Prostate gland (tissue), 2 donors: ENCODE results near the gene SCLY. TPM values are rescaled to one million over a fixed set of nuclear protein-coding genes. Genes with fewer than 3 reads are reported as not detected.

ENCODE experiments used
- DNase-seq: peaks from one replicate; pipeline ENCODE4 v3.0.0-alpha.2; 2019; ENCODE audit warnings: low spot score
- H3K27ac ChIP-seq, 2 donors: fragments of 200-600 bp; sonication (generic); 2 replicates each; pipeline ENCODE4 v1.5.1; 2017 to 2019
- H3K27me3 ChIP-seq: fragments of 200-600 bp; sonication (generic); replicated peaks from 2 replicates; pipeline ENCODE4 v1.5.1; 2019; ENCODE audit not compliant: insufficient read depth
- H3K36me3 ChIP-seq, 2 donors: fragments of 200-600 bp; sonication (generic); 1 replicate in 1 of 2; 2 replicates in 1 of 2; pipeline versions ENCODE4 v1.5.1 to v1.8.1; 2017 to 2019
- H3K4me1 ChIP-seq: fragments of 200-600 bp; sonication (generic); replicated peaks from 2 replicates; pipeline ENCODE4 v1.5.1; 2019
- H3K4me3 ChIP-seq, 2 donors: fragments of 200-600 bp; sonication (generic); 2 replicates each; pipeline ENCODE4 v1.5.1; 2017 to 2019
- H3K9me3 ChIP-seq: fragments of 200-600 bp; sonication (generic); 2 replicates; pipeline ENCODE4 v1.5.1; 2017
- POLR2A ChIP-seq: fragments of 450-650 bp; IDR thresholded peaks from one replicate; pipeline ENCODE4 v1.6.1; 2016; ENCODE audit warnings: antibody characterized with exemption, mild to moderate bottlenecking
- POLR2AphosphoS5 ChIP-seq: sonication (generic); formaldehyde crosslinking; IDR thresholded peaks from one replicate; pipeline ENCODE4 v1.6.1; 2017; ENCODE audit warnings: antibody characterized with exemption
- WGBS: methylation state at CpG from one replicate; pipeline ENCODE4 v1.1.5; 2018; 5-methylcytosine and 5-hydroxymethylcytosine counted together
- intact Hi-C: fragments of 100-400 bp; cut with DNase I; formaldehyde crosslinking; loops from one replicate; pipeline ENCODE4 v1.14.2; 2022
- total RNA-seq, 2 donors: library from RNA; depleted of rRNA; stranded (reverse); fragments of >200 nt; gene quantifications; one replicate each; pipeline ENCODE4 v1.1.0, GENCODE V29; 2016
- TF ChIP-seq, protein P1 (sequence below), 4 experiments: fragments of 200-600 bp in 2 of 4; fragments of 450-650 bp in 2 of 4; sonication (generic) in 2 of 4; IDR thresholded peaks; 1 replicate in 3 of 4; 2 replicates in 1 of 4; pipeline ENCODE4 v1.5.1; 2016 to 2019; ENCODE audit warnings: antibody characterized with exemption in 4 of 4, mild to moderate bottlenecking in 2 of 4, moderate library complexity in 2 of 4

SCLY gene
- total RNA-seq, 2 donors from 2014 or later: 11.5 to 16.1 TPM

DNA sequence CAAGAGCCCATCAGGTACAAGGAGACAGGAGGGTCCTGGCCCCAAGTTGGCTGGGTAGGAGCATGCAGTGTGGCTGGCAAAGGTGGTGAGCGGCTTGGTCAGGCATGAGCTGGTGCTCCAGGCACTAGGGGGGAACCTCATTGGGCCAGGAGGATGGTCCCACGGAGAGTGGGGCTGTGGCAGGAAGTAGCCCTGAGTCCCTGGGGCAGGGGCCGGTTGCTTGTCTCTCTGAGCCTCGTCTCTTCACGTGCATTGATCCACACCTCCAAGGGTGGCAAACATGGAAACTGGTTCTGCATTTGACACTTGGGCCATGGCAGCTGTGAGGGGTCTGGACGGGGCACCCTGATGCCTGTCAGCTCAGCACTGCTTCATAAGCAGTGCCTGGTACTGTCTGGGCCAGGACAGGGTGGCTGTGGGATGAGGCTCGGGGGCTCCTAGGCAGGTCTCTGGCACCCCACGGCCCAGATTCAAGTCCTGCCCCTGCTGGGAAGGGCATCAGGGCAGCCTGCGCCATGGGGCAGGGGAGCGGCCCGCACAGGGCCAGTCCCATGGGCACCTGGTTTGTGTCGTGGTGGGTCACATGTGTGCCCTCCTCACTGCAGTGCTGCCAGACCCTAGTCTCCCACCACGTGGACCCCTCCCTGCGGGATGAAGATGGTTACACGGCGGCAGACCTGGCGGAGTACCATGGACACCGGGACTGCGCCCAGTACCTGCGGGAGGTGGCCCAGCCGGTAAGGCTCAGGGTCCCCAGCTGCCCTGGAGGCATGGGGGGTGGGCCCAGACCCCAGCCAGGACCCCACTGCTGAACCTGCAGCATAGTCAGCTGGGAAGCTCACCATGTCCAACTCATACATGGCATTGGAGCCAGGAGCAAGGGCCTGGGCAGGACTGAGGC is 55.7 kb downstream of the SCLY start:
- DNase-seq: no peak
- Histone ChIP-seq H3K9me3 (no peaks in the 10 kb centered on the region), H3K4me1 (no peaks in the 10 kb centered on the region), H3K27ac (no peak overlapping the region), H3K27me3 (peaks cover 2% of the 10 kb centered on the region), H3K36me3 (no peaks in the 10 kb centered on the region), H3K4me3 (no peak overlapping the region)
- WGBS: 80% methylated on average over 18 of the region's 21 CpGs
- TF ChIP-seq, protein P1, sequence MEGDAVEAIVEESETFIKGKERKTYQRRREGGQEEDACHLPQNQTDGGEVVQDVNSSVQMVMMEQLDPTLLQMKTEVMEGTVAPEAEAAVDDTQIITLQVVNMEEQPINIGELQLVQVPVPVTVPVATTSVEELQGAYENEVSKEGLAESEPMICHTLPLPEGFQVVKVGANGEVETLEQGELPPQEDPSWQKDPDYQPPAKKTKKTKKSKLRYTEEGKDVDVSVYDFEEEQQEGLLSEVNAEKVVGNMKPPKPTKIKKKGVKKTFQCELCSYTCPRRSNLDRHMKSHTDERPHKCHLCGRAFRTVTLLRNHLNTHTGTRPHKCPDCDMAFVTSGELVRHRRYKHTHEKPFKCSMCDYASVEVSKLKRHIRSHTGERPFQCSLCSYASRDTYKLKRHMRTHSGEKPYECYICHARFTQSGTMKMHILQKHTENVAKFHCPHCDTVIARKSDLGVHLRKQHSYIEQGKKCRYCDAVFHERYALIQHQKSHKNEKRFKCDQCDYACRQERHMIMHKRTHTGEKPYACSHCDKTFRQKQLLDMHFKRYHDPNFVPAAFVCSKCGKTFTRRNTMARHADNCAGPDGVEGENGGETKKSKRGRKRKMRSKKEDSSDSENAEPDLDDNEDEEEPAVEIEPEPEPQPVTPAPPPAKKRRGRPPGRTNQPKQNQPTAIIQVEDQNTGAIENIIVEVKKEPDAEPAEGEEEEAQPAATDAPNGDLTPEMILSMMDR (IDR thresholded peaks at IDR 0.05): no peak
- TF ChIP-seq POLR2AphosphoS5: no peak
- TF ChIP-seq POLR2A: no peak
- intact Hi-C loops: no loop called here

DNA sequence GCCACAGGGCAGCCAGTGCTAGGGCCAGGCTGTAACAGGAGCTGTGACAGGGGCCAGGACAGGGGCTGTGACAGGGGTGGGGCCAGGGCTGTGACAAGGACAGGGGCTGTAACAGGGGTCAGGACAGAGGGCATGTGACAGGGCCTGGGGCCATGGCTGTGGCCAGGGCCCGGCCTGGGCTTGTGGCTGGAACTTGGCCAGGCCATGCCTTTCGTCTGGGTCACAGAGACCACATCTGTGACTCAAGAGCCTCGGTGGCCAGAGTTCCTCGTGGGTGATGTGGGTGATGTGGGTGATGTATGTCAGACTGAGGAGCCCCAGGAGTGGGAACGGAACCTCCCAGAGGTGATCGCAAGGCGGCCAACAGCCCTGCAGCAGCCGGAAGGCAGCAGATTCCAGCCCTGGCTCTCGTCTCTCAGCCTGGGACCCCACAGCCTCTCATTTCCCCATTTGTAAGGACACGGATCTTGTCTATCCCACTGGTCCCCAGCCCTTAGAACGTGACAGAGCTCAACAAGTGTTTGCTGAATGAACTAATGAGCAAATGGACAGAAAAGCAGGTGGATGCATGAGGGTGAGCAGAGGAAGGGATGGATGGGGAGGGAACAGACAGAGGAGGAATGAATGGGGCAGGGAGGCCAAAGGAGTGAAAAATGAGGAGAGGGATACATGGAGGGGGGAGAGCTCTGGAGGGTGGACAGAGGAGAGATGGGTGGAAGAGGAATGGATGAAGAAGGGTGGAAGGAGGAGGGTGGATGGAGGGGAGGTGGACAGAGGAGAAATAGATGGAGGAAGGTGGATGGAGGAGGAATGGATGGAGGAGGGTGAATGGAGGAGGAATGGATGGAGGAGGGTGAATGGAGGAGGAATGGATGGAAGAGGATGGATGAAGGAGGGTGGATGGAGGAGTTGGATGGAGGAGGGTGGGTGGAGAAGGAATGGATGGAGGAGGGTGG is 56.7 kb downstream of the SCLY start:
- Histone ChIP-seq H3K4me3 (no peak overlapping the region), H3K9me3 (no peaks in the 10 kb centered on the region), H3K27ac (no peak overlapping the region), H3K36me3 (no peaks in the 10 kb centered on the region), H3K27me3 (peaks cover 2% of the 10 kb centered on the region), H3K4me1 (no peaks in the 10 kb centered on the region)
- 67% methylated on average over 11 of the region's 11 CpGs for WGBS
- TF ChIP-seq POLR2A: no peak
- TF ChIP-seq POLR2AphosphoS5: no peak
- TF ChIP-seq, protein P1 (IDR thresholded peaks at IDR 0.05): no peak
- intact Hi-C loops: no loop called here
- no peak for DNase-seq

DNA sequence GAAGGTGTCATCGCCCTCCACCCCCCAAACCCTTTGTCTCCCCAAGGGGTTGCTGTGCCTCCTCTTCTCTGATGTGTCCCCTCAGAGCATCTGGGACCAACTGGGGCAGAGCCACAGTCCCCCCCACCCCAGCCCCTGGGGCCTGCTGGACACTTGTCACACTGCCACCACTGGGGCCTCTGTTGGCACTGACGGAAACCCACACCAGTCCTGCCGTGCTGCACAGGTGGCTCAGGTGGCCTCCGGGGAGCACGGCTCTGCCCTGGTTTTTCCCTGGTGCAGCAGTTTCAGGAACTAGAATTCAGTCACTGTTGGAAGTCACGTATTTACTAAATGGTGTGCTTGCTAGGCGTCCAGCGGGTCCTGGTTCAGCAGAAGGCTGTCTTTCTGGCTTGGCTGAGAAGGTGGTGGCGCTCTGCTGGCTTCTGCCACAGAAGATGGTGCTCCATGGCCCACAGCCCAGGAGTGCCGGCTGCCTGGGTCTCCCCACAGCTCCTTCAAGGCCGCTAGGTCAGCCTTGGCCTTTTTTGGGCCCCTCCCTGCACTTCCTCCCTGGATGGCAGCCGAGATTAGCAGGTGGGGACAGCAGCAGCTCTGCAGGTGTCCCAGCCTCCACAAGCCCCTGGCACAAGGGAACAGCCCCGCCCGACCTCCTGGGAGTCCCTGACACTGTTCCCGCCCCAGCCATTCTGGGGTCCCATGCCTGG is 59.1 kb downstream of the SCLY start:
- WGBS: 62% methylated on average over 15 of the region's 15 CpGs
- Histone ChIP-seq H3K36me3 (no peaks in the 10 kb centered on the region), H3K4me3 (no peak overlapping the region), H3K27me3 (peaks cover 2% of the 10 kb centered on the region), H3K9me3 (no peaks in the 10 kb centered on the region), H3K4me1 (no peaks in the 10 kb centered on the region), H3K27ac (no peak overlapping the region)
- no peak for DNase-seq
- TF ChIP-seq POLR2A (no peak), POLR2AphosphoS5 (no peak)
- TF ChIP-seq, protein P1 (IDR thresholded peaks at IDR 0.05): no peak
- intact Hi-C loops: no loop called here

DNA sequence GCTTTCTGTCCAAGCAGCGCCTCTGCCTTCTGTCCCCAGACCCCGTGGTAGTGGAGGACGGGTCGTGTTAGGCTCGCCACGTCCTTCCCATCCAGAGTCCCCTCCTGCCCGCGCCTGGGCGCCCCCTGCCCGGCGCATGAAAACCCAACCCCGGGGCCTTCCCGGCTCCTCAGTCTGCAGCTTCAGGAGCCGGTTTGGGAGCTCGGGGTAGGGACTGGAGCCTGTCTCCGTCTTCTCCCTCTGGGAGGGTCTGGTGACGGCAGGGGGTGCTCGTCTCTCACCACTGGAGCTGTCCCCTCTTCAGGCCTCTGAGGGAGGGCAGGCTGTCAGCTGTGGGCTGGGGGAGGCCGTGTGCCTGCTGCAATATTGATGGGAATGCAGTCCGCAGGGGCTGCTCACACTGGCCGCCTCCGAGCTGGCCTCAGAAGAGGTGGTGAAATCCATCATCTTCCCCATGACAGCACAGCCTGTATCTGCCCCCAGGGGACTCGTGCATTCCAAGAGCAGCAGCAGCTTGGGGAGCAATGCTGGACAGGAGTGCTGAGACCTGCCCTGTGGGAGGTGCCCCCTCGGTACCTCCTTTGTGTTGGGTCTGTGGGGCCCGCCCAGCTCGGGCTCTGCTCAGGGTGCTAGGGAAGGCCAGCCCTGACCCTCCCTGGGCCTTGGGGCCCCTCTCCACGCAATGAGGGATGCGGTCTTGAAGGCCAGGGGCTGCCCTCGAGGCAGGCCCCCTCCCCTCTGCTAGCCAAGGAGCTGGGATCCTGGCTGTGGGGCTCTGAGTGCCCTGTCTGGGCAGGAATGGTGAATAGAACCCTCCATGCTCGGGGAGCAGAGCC is 59.9 kb downstream of the SCLY start:
- WGBS: 54% methylated on average over 29 of the region's 30 CpGs
- TF ChIP-seq POLR2A (no peak), POLR2AphosphoS5 (no peak)
- TF ChIP-seq, protein P1 (IDR thresholded peaks at IDR 0.05): no peak

More for the DNA sequence above, 59.9 kb downstream of the SCLY start:
- no peak for DNase-seq
- no peaks in the 10 kb centered on the region for H3K36me3 ChIP-seq
- H3K9me3 ChIP-seq: no peaks in the 10 kb centered on the region
- no peak overlapping the region for H3K27ac ChIP-seq
- no peaks in the 10 kb centered on the region for H3K4me1 ChIP-seq
- H3K4me3 ChIP-seq: no peak overlapping the region
- intact Hi-C loops: no loop called here
- H3K27me3 ChIP-seq: peaks cover 2% of the 10 kb centered on the region
